ENCODE measurements around the gene CDKN2C. TPM values are rescaled to one million over a fixed set of nuclear protein-coding genes. Genes with fewer than 3 reads are reported as not detected.

The CDKN2C gene
- total RNA-seq, 2 donors from 2014 or later, result 10.0 to 19.1 TPM

GRCh38 chr1:50959303-50959912 is 10.6 kb upstream of the CDKN2C start:
- DNase-seq (peak; percentile 29), ATAC-seq (peak in 1 of 2 donors; percentile 13)
- intact Hi-C loops (cut with DNase I), result no loop called here

GRCh38 chr1:50959913-50960844 is 9.9 kb upstream of the CDKN2C start, which contains the start of gene FAF1:
Gene FAF1 (minus strand): TSS chr1:50960267. CDS start chr1:50959811, 456 bp downstream.
- ATAC-seq (peak; percentile 97 to 99), DNase-seq (peak; percentile 97)
- intact Hi-C loops (cut with DNase I), result no loop called here

- DNase-seq, result no peak
- intact Hi-C loops (cut with DNase I), result no loop called here
- no peak for ATAC-seq
Observed at GRCh38 chr1:50964863-50965262, 5.2 kb upstream of the CDKN2C start.

- DNase-seq, result no peak
- intact Hi-C loops (cut with DNase I), result no loop called here
- ATAC-seq, result no peak
Observed at GRCh38 chr1:50966991-50967390, 3.1 kb upstream of the CDKN2C start.

- intact Hi-C loops (cut with DNase I), result no loop called here
- no peak for ATAC-seq
- DNase-seq, result no peak
Observed at GRCh38 chr1:50967416-50968157, 2.5 kb upstream of the CDKN2C start.

GRCh38 chr1:50968158-50968820 is 1.8 kb upstream of the CDKN2C start:
- intact Hi-C loops (cut with DNase I), result no loop called here
- peak; percentile 94 to 96 for ATAC-seq

GRCh38 chr1:50968821-50969610 is 1.0 kb upstream of the CDKN2C start:
- intact Hi-C loops (cut with DNase I), result no loop called here
- peak; percentile 24 to 44 for ATAC-seq
- peak; percentile 45 for DNase-seq

More at GRCh38 chr1:50968158-50968820, 1.8 kb upstream of the CDKN2C start:
- DNase-seq, result peak; percentile 93

GRCh38 chr1:50970509-50970887 is 453 bp downstream of the CDKN2C start:
- intact Hi-C loops (cut with DNase I), result no loop called here
- ATAC-seq (no peak), DNase-seq (no peak)

- DNase-seq (no peak), ATAC-seq (no peak)
- intact Hi-C loops (cut with DNase I), result no loop called here
Observed at GRCh38 chr1:50970931-50971582, 1.0 kb downstream of the CDKN2C start.

- no peak for DNase-seq
- intact Hi-C loops (cut with DNase I), result no loop called here
- ATAC-seq, result no peak
Observed at GRCh38 chr1:50971748-50972305, 1.8 kb downstream of the CDKN2C start.

- no peak for ATAC-seq
- DNase-seq, result no peak
- intact Hi-C loops (cut with DNase I), result no loop called here
Observed at GRCh38 chr1:50972766-50973165, 2.7 kb downstream of the CDKN2C start.

GRCh38 chr1:50973255-50973654 is 3.2 kb downstream of the CDKN2C start:
- DNase-seq (no peak), ATAC-seq (no peak)
- intact Hi-C loops (cut with DNase I), result no loop called here

GRCh38 chr1:50973875-50974617 is 4.0 kb downstream of the CDKN2C start:
- DNase-seq (no peak), ATAC-seq (no peak)
- intact Hi-C loops (cut with DNase I), result no loop called here

- no peak for ATAC-seq
- DNase-seq, result no peak
- intact Hi-C loops (cut with DNase I), result no loop called here
Observed at GRCh38 chr1:50974618-50974935, 4.5 kb downstream of the CDKN2C start.

GRCh38 chr1:50975436-50975835 is 5.4 kb downstream of the CDKN2C start:
- ATAC-seq (no peak), DNase-seq (no peak)
- intact Hi-C loops (cut with DNase I), result no loop called here

GRCh38 chr1:50976111-50976889 is 6.3 kb downstream of the CDKN2C start:
- intact Hi-C loops (cut with DNase I), result no loop called here
- DNase-seq, result no peak
- ATAC-seq, result no peak

All from left cardiac atrium (tissue), 4 donors.